ENCODE results near the gene GRAP.

GRAP gene

DNA sequence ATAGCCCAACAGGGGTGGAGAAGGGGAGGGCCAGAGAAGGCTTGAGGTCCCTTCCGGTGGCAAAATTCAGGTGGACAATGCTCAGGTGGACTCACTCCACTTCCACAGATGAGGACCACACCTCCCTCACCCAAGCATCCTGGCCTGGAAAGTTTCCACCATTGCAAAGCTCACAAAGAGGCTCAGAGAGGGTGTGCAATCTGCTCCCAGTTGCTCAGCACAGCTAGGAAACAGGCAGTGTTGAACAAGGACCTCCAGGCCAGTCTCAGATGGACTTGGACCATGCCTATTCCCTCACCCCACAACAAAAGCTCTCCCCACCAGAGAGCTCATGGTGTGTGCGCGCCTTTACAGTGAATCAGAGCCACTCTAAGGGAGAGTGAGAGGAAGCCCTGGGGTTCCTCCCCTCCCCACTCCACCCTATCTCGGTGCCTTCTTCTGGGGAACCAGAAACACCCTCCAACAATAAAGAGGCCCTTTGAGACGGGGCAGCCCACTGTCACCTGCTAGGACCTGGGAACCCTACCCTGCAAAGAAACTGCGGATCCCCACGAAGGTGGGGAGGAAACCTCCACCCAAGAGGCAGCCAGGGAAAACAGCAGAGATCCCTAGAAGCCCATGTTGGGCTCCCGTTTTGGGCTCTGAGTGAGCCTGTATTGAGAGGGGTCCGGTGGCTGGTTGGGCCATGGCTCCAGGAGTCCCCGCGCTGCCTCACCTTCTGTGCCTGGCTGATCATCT lies 43.8 kb downstream of the GRAP start:
- DNase-seq (ENCODE audit: low read depth) = no peak

DNA sequence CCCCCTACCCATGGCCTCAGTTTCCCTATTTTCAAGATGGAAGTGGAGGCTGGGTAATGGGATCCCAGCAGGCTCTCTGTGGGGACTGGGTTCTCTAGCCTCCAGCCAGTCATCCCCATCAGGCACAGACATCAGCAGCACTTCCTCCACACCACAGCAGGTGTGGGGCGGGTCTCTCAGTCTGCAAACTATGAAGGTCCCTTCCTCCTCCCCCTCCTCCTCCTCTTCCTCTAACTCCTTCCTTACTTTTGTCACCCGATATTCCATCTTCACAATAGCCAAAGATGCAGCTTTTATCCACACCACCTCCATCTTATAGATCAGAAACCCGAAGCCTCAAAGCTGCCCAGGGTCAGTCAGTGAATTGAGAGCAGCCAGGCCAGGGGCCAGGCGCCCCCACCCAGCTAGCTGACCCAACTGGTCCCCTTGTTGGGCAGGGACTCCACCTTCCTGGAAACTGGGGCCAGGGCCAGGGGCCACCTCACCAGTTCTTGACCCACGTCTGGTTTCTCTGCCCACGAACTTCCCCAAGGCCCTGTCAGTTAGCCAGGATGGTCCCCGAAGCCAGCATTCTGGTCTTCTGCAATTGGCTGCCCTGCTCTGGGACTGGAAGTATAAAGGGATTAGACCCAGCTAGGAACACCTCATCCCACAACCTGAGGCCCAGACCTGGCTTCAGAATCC lies 44.7 kb downstream of the GRAP start:
- no peak for DNase-seq (ENCODE audit: low read depth)

DNA sequence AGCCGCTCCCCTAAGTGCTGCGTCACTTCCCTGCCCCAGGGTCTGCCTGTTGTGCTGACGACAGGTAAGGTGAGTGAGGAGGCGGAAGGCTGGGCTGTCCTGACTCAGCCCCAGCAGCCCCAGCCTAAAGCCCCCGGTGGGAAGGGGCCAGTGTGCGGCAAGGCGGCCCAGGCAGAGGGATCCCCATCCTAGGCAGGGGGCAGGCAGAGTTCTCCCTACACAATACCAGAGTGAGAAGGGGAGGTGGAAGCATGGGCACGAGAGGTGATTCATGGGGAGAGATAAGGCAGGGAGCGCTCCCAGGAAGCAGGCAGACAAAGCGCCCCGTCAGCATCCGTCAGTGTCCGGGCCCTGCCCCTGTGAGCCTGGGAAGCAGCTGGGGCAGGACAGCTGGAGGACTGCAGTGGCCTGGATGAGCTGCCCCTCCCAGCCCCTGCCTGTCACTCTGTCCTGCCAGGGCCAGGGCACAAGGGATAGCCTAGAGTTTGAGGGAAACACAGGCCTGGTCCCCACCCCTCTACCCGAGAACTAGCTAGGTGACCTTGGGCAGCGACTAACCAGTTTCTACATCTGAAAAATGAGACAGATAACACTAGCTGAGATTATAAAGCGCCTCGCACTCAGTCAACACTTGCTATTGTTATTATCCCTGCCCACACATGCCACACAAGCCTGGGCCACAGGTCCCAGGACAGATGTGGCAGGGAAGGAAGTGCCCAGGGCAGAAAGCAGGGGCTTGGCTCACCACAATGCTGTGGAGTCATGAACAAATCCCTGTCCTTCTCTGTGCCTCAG lies 46.0 kb downstream of the GRAP start:
- DNase-seq (ENCODE audit: low read depth) = no peak

DNA sequence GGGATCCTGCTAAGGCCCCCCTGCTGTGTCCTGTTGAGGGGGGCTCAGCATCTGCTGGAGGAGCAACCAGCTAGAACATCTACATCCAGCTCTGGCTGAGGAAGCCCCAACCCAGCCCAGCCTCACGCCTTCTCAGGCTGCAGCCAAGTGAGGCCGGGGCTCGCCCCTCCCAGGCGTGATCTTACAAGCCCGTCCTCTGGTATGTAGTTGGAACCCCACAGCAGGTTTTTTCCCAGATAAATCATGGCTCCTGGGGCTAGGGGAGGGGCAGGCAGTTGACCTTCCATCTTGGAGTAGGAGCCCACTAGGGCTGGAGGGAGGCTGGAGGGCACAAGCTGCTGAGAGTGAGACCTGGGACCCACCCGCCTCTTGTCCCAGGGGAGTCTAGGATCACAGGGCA lies 46.8 kb downstream of the GRAP start:
- DNase-seq (ENCODE audit: low read depth) = no peak

DNA sequence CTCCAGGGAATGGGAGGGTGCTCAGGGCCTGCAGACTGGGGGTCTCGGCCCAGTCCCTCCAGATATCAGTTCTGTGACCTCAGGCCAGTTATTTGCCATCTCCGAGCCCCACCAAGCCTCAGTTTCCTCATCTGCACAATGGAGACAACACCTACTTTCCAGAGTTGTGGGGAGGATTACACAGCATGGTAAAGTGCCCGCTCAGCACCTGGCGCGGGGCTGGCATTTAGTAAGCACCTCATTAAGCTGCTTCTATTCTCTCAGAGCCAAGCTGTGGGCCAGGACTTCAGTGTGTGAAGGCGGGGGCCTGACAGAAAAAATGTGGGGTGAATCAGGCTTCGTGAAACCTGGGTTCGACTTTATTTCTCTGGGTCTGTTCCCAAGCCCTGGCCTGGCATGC lies 47.4 kb downstream of the GRAP start:
- DNase-seq (ENCODE audit: low read depth) = no peak

DNA sequence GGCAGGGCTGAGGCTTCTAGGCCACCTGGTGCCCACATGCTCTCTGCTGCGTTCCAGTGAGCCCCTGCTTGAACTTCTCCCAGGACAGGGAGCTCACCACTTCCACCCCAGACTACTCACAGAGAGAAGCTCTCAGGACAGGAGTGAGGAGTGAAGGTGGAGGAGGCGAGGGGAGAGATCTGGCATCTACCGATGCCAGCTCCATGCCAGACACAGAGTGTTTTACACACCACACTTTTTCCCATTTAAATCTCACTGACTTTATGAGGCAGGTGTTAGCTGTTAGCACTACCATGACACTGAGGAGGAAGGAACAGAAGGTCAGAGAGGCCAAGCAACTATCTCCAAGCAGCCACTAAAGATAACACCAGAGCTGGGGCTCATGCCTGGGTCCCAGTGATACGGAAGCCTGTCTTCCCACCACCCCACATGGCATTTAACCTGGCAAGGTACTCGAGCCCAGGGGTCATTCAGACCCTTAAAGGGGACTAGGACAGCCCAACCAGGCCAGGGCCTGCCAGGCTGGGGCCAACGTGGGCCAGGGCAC lies 49.0 kb downstream of the GRAP start:
- no peak for DNase-seq (ENCODE audit: low read depth)

DNA sequence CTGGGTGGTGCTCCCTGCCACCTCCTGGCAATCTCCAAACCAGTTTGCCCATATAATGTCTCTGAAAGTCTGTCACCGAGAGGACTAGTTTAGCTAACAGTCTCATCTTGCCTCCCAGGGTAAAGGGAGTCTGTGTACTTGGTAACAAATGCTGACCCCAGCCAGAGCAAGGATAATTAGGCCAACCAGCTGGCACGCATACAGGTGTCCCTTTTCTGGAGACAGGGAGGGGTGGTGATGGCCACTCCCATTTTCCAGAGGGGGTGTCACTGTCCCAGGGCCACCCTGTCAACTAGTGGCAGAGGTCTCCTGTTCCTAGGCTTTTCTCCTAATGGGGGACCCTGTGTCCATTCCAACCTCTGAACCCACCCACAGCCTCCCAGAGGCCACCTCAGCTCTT lies 50.3 kb downstream of the GRAP start:
- DNase-seq (ENCODE audit: low read depth) = no peak

DNA sequence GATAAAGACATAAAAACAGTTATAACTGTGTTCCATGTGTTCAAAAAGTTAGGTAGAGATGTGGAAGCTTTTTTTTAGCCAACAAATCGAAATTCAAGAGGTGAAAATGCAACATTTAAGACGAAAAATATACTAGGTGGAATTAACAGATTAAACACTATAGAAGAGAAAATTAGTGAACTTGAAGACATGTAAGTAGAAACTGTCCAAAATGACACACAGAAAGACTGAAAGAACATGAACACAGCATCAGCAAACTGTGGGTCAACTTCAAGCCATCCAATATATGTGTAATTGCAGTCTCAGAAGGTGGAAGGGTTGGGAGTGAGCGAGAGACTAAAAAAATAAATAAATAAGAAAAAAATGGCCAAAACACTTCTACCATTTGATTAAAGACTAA lies 51.5 kb downstream of the GRAP start:
- no peak for DNase-seq (ENCODE audit: low read depth)

DNA sequence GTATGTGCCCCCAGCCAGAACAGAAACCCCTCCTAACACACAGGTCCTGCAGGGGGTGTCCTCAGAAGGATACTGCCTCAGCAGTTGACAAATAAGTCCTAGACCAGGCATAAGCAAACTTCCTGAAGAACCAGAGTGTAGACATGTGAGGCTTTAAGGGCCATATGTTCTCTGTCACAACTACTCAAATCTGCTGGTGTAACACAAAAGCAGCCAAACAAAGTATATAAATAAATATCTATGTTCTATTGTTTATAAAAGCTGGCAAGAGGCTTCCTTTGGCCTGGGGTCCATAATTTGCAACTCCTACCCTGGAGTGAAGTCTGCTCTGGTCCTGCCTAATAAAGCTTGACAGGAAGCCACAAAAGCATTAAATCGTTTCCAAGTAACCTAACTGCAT lies 52.1 kb downstream of the GRAP start:
- DNase-seq (ENCODE audit: low read depth) = no peak

DNA sequence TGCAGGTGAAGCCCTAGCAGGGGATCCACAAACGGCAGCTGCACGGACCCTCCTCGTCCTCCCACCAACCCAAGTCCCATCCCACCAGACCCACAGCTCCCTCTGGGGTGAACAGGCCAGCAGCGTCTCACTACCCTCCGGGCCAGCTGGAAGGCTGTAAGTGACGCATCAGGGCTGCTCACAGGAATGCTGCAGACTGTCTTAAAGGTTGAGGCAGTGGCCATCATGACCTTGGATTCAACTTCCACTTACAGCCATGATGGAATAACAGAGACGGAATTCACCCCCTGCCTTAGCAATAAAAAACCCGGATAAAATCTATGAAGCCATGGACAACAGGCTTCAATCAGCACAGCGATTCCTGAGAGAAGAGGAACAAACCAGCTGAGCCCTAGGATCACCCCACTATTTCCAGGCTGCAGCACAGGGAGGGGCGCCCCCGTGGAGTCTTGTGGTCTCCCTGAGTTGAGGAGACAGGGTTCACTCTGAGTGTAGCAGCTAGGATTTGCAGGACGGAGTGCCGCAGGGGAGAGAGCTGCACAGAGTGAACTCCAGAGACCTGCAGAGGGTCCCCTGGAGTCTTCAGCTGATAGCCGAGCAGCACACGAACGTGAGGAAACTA lies 52.7 kb downstream of the GRAP start:
- DNase-seq (ENCODE audit: low read depth) = no peak

DNA sequence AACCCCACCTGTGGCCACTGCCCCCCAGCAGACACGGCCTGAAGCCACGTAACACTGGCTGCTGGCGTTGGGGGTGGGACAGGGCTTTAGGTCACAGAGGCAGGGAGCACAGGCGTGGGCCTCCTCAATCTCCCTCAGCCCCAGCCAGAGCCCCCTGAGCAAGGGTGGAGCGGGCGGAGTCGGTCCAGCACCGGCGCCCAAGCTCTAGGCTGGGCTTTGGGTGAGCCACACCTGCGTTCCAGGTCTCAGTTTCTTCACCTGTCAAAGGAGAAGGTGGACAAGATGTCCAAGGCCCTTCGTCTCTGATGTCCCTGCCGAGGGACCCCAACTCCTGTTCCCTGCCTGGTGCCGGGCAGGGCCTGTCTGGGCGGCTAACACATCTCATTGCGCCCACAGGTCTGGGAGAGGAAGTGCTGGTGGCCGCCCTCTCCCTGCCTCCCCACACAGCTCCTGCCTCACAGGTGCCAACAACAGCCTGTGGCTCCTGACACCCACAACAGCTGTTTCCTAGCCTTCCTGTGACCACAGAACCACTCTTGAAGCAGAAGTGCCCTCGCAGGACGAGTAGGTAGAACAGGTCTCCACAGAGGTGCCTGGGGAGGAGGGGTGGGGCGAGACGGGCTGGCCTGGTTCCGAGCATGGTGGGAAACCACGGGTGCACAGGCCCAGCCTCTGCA lies 54.2 kb downstream of the GRAP start:
- no peak for DNase-seq (ENCODE audit: low read depth)

DNA sequence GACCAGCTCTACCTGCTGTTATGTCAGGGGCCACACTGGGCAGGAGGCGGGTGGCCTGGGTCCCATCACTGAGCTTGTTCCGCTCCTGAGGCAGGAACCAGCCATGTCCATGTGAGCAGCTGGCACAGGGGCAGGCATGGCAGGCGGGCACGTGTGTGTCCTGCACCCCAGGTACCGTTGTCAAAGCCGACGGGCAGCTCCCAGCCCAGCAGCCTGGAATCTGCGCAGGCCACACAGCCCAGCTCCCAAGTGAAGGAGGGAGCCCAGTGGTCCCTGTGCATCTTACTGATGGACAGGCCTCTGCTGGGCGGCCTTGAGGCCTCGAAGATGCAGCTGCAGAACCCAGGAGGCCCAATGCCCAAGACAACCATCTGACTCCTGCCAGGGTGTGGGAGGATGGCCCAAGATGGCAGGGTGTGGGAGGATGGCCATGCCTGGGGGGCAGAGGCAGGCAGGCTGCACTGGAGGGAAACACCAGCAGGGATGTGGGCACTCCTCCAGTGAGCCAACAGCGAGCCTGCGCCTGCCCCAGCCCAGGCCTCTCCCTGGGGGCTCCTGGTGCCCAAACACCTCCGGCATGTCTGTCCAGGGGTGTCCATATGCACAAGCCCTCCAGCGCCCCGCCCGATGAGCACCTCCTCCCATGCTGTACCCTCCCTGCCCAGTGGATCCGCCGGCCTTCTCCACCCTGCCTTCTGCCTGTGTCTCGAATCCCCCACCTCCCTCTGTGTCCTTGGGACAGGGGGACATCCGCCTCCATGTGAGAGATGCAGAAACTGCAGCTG lies 55.0 kb downstream of the GRAP start:
- DNase-seq (ENCODE audit: low read depth) = no peak

DNA sequence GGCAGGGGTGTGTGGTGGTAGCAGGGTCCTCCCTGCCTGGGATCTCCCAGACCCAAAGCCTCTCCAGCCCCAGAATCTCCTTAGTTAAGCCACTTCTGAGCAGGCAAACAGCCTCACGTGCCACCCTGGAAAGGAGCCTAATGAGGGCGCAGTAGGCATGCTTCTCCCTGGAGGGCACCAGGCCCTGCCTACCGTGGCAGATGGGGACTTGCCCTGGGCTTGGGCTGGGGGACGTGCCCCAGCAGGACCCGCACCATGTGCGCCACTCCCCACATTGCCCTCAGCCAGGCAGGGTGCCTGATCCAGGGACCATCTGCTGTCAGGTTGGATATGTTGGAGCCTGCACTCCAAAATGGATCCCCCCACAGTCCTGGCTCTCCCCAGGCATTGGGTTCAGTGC lies 56.4 kb downstream of the GRAP start:
- DNase-seq (ENCODE audit: low read depth) = no peak

DNA sequence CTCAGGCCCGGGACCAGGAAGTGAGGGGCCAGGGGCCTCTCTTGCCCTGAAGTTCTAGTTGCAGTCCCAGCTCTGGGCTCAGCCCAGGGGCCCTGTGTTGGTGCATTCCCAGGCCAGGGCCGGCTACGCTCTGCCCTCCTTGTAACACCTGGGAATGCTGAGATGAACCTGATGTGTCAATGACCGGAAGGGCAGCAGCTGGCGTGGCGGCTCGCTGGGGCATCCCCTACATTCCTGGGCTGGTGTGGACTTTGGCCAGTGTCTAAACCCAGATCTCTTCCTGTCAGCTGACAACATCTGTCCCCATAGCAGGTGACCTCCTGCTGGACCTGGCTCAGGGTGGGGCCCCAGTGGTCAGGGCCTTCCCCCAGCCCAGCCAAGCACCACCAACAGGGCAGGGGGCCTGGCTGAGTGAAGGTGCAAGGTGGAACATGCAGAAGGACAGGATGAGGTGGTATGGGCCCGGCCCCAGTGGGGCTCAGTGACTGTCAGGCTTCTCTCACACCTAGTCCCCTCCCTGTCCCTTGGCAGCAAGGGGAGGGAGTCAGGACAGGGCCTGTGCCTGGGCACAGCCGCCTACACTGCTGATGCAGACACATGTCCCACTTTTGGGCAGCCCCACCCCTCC lies 58.1 kb downstream of the GRAP start:
- DNase-seq (ENCODE audit: low read depth) = no peak

DNA sequence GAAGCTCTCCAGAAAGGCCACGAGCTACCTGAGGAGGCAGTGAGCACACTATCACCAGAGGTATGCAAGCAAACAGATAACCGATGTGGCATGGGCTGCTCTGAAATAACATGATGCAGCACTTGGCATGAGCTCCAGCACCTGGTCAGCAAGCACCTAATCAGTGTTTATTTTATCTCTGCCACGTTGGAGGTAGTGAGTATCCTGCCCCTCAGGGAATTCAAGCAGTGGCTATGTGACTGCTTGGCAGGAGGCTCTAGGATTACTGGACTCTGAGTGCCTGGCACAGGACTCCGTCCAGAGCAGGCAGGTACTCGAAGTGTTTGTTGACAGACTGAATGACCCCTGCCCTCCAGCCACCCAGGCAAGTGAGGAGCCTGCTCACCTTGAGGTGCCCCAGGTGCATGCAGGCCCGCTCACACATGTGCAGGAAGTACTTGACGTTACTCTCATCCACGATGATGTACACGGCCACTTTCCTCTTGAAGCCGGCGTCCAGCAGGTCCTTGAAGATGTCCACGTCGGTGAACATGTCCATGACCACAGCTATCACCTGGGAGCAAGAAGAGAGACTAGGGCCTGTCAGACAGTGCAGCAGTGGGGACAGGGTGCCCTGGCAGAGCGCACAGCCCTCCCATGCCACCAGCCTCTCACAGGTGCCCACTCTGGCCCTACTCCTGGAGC lies 58.8 kb downstream of the GRAP start:
- no peak for DNase-seq (ENCODE audit: low read depth)

DNA sequence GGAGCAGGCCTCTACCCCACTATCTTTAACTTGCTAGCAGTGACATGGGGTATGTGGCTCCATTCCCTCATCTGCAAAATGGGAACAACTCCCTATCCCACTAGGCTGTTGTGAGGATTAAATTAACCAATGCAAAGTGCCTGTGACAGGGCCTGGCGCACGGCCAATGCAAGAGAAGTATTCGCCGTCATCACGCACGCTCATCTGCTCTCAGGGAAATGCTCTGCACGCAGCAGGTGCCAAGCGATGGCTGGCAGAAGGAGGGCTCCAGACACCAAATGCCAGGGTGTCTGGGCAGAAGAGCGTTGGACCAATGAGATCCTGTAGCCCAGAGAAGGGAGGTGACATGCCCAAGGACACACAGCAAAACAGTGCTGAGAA lies 59.5 kb downstream of the GRAP start:
- DNase-seq (ENCODE audit: low read depth) = no peak

DNA sequence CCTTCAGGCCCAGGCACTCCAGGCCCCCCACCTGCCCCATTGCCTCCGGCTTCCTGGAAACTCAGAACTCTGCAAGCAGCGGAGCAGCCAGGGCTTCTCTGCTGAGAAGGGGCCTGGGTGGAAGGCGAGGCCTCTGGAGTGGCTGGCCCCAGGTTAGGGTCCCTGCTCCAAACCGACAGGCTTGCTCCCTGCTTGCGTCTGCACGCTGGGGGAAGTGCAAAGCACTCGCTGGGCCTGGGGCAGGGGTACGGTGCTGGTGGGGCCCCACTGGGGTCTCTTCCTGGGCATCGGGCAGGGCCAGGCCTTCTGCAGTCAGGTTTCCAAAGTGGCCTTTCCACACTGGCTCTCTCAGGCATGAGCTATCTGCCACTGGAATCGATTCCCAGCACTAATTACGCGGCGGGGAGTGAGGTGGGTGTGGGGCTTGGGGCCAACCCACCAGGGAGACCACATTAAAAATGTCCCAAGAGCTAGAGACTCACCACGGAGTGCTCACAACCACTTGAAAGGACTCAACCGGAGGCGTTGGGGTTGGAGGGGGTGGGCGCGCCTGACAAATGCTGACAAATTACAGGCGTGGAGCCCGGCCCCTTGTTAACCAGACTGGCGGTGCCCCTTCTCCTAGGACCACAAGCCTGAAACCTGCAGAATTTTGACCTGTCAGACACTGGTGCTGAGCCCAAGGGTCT lies 60.1 kb downstream of the GRAP start:
- no peak for DNase-seq (ENCODE audit: low read depth)

DNA sequence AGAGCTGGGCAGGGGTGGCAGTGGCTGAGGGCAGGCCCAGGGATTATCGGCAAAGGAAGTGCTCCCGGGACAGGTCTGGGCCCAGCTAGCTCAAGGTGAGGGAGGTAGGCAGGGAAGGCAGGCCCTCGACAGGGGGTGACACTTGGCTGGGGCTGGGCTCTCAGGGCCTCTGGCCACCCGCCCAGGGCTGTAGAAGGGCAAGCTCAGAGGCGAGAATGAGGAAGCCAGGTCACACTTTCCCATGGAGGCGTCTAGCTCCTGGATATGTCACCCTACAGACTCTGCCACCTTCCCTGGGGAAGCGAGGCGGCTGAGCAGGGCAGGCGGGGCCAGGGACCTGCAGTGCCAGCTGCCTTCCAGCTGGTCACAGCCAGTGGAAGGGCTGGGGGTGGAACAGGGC lies 61.3 kb downstream of the GRAP start:
- DNase-seq (ENCODE audit: low read depth) = no peak

Data from T follicular helper cell (primary cell).